ENCODE measurements around the gene CCDC88C. TPM values are rescaled to one million over a fixed set of nuclear protein-coding genes. Genes with fewer than 3 reads are reported as not detected.

The CCDC88C gene
- total RNA-seq, 1 donor from 2014 or later, result 17.8 TPM

DNA sequence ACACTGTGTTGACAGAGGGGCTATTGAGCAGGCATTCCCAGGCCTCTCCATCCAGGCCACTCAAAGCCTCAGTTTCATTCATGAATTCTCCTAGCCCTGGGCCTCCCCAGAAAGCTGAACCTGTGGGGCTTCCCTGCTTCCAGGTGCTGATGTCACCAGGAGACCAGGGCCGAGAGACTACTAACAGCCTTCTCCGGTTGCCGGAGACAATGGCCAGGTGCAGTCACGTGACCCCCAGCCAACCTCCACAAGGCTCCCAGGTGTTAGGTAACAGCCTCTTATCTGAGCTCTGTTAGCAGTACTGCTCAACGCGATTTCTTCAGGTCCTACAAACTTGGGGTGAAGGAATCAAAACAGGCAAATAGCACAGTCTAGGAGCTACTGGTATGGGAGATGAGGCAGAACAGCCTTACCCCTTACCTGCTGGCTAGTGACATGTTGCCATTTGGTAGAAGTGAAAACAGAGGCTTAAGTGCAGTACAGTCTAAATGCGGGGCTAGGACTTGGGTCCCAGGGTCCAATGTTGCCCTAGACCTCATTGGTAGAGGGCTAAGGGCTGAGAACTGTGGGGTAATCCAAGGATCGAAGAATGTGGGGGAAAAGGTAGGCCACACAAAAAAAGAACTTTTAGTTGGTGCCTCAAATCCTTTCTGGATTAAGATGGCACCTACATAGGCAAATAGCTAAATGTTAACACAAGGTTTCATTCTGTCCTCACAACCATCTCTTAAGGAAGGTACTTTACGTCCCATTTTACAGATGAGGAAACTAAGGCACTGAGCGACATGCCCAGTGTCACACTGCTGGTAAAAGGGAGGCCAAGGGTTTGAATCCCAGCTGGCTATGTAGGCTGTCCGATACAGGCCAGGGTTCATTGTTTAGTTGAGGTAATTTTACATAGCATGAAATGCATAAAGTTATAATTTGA, 3.8 kb downstream of the CCDC88C start:
- Histone ChIP-seq H3K4me3 (peak overlapping the region; percentile 29), H3K36me3 (no peaks in the 10 kb centered on the region), H3K27ac (peak overlapping the region; percentile 90), H4K20me1 (ENCODE audit: low read depth) (peaks cover 74% of the 10 kb centered on the region), H3K79me2 (ENCODE audit: low read depth) (peaks cover 83% of the 10 kb centered on the region), H3K9ac (no peak overlapping the region), H3K4me2 (peak overlapping the region; percentile 94), H3K27me3 (peaks cover 7% of the 10 kb centered on the region), H3K4me1 (peaks cover 48% of the 10 kb centered on the region), H2AFZ (replicated peaks) (no peak overlapping the region), H3F3A (ENCODE audit: low read depth) (peaks cover 40% of the 10 kb centered on the region), H3K9me3 (ENCODE audit: low read depth) (no peaks in the 10 kb centered on the region)
- Mint-ChIP-seq H3K4me3 (peak overlapping the region; percentile 66), H3K27me3 (ENCODE audit: insufficient read depth, low read depth) (peaks cover 6% of the 10 kb centered on the region), H3K27ac (peak overlapping the region; percentile 87), H3K36me3 (peaks cover 26% of the 10 kb centered on the region), H3K4me1 (peaks cover 62% of the 10 kb centered on the region), H3K9me3 (no peaks in the 10 kb centered on the region)
- TF ChIP-seq EZH2phosphoT487 (IDR thresholded peaks at IDR 0.05), result no peak
- TF ChIP-seq CTCF (IDR thresholded peaks at IDR 0.05), result no peak
- TF ChIP-seq EZH2 (IDR thresholded peaks at IDR 0.05), result no peak
- no peak for DNase-seq (ENCODE audit: low spot score)

GRCh38 chr14:91412939-91413338, 4.7 kb downstream of the CCDC88C start:
- Histone ChIP-seq H3K4me1 (peaks cover 48% of the 10 kb centered on the region), H3F3A (ENCODE audit: low read depth) (peaks cover 40% of the 10 kb centered on the region), H3K9ac (no peak overlapping the region), H3K36me3 (no peaks in the 10 kb centered on the region), H4K20me1 (ENCODE audit: low read depth) (peaks cover 82% of the 10 kb centered on the region), H3K9me3 (ENCODE audit: low read depth) (no peaks in the 10 kb centered on the region), H2AFZ (replicated peaks) (no peak overlapping the region), H3K4me3 (no peak overlapping the region), H3K27ac (no peak overlapping the region), H3K4me2 (no peak overlapping the region), H3K79me2 (ENCODE audit: low read depth) (peaks cover 92% of the 10 kb centered on the region), H3K27me3 (no peaks in the 10 kb centered on the region)
- DNase-seq (ENCODE audit: low spot score), result no peak
- Mint-ChIP-seq H3K9me3 (no peaks in the 10 kb centered on the region), H3K27me3 (ENCODE audit: insufficient read depth, low read depth) (peaks cover 3% of the 10 kb centered on the region), H3K27ac (no peak overlapping the region), H3K4me1 (peaks cover 62% of the 10 kb centered on the region), H3K36me3 (peaks cover 34% of the 10 kb centered on the region), H3K4me3 (no peak overlapping the region)
- TF ChIP-seq CTCF (IDR thresholded peaks at IDR 0.05), result no peak
- TF ChIP-seq EZH2phosphoT487 (IDR thresholded peaks at IDR 0.05), result no peak
- TF ChIP-seq EZH2 (IDR thresholded peaks at IDR 0.05), result no peak

DNA sequence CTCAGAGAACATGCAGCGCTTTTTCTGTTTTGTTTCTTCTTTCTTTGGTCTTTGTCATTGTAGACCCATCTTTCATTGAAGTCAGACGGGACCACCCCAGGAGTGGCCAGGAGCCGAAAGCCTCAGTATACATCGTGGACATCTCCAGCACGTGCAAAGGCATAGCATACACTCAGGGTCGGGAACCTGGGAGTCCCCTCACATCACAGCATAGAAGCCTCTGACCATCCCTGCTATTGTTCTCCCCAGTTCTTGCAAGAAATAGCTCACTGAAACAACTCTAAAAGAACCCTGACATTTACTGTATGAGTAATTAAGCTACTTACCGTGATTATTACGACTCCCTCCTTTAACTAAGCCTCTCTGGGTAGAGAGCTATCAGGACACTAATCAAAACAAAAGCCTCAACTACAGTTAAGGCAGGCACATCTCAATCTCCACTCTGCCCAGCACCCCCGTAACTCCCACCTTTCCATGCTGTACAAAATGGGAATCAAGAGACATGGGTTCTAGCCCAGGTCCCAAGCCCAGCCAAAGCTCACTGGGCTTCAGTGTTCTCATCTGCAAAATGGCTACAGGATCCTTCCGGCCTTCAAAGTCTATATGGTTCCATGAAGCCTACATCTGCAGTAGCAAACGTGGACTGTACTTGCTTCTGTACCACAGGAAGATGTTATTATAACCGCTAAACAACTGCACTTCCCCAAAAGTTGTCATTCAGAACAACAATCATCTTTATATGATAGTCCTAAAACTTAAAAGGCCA, 6.7 kb downstream of the CCDC88C start:
- H3K9ac ChIP-seq, result no peak overlapping the region
- H3K27ac ChIP-seq, result no peak overlapping the region
- H3F3A ChIP-seq (ENCODE audit: low read depth), result peaks cover 32% of the 10 kb centered on the region
- H3K9me3 ChIP-seq (ENCODE audit: low read depth), result no peaks in the 10 kb centered on the region
- H2AFZ ChIP-seq (replicated peaks), result no peak overlapping the region
- Mint-ChIP-seq H3K9me3 (no peaks in the 10 kb centered on the region), H3K36me3 (peaks cover 44% of the 10 kb centered on the region), H3K27me3 (ENCODE audit: insufficient read depth, low read depth) (no peaks in the 10 kb centered on the region), H3K4me3 (no peak overlapping the region), H3K4me1 (peaks cover 50% of the 10 kb centered on the region), H3K27ac (no peak overlapping the region)
- H3K4me2 ChIP-seq, result peak overlapping the region; percentile 2
- peaks cover 97% of the 10 kb centered on the region for H3K79me2 ChIP-seq (ENCODE audit: low read depth)
- H3K27me3 ChIP-seq, result no peaks in the 10 kb centered on the region
- TF ChIP-seq CTCF (IDR thresholded peaks at IDR 0.05), result no peak
- no peak for TF ChIP-seq EZH2 (IDR thresholded peaks at IDR 0.05)
- H3K4me3 ChIP-seq, result no peak overlapping the region
- no peaks in the 10 kb centered on the region for H3K36me3 ChIP-seq
- DNase-seq (ENCODE audit: low spot score), result no peak
- H4K20me1 ChIP-seq (ENCODE audit: low read depth), result peaks cover 91% of the 10 kb centered on the region
- H3K4me1 ChIP-seq, result peaks cover 40% of the 10 kb centered on the region
